Osteocyte (in vitro differentiated cells): ENCODE results near the gene ELOVL5. TPM values are rescaled to one million over a fixed set of nuclear protein-coding genes. Genes with fewer than 3 reads are reported as not detected.
"Not testable (repeated sequence)": the region's sequence is repeated elsewhere in the genome, so short reads cannot be mapped to it uniquely, and the experiment has no call there.

Source experiments
- DNase-seq: peaks from one replicate; pipeline ENCODE4 v3.0.0; 2021; ENCODE audit warnings: mixed read lengths; ENCODE audit not compliant: unreplicated experiment; ENCODE audit errors: extremely low spot score
- H3K27ac Mint-ChIP-seq: one replicate; pipeline ENCODE4 v1.8.0; 2021; ENCODE audit warnings: mild to moderate bottlenecking, mixed read lengths; ENCODE audit not compliant: unreplicated experiment
- H3K27me3 Mint-ChIP-seq: one replicate; pipeline ENCODE4 v1.8.0; 2021; ENCODE audit warnings: mixed read lengths; ENCODE audit not compliant: unreplicated experiment
- H3K36me3 Mint-ChIP-seq: one replicate; pipeline ENCODE4 v1.8.0; 2021; ENCODE audit warnings: mixed read lengths; ENCODE audit not compliant: unreplicated experiment
- H3K4me1 Mint-ChIP-seq: one replicate; pipeline ENCODE4 v1.8.0; 2021; ENCODE audit warnings: mixed read lengths; ENCODE audit not compliant: unreplicated experiment
- H3K4me3 Mint-ChIP-seq: one replicate; pipeline ENCODE4 v1.8.0; 2021; ENCODE audit warnings: mild to moderate bottlenecking, moderate library complexity, mixed read lengths; ENCODE audit not compliant: unreplicated experiment
- H3K9me3 Mint-ChIP-seq: one replicate; pipeline ENCODE4 v1.8.0; 2021; ENCODE audit warnings: mixed read lengths; ENCODE audit not compliant: unreplicated experiment
- total RNA-seq: library from RNA; stranded (reverse); gene quantifications from 2 replicates; pipeline ENCODE4 v1.2.1, GENCODE V29; 2021
- TF ChIP-seq, protein P1 (sequence below): fragments of 200-600 bp; sonication (generic); IDR thresholded peaks from 2 replicates; pipeline ENCODE4 v1.5.0; 2021; ENCODE audit warnings: antibody characterized with exemption, mild to moderate bottlenecking, moderate library complexity

The ELOVL5 gene
- total RNA-seq, 1 donor from 2014 or later: 89.4 TPM

GRCh38 chr6:53390010-53390409, 41.3 kb upstream of the ELOVL5 start:
- Mint-ChIP-seq H3K4me1 (no peaks in the 10 kb centered on the region), H3K27me3 (peaks cover 35% of the 10 kb centered on the region), H3K4me3 (no peak overlapping the region), H3K36me3 (no peaks in the 10 kb centered on the region), H3K9me3 (no peaks in the 10 kb centered on the region), H3K27ac (no peak overlapping the region)
- DNase-seq: no peak
- TF ChIP-seq, protein P1, sequence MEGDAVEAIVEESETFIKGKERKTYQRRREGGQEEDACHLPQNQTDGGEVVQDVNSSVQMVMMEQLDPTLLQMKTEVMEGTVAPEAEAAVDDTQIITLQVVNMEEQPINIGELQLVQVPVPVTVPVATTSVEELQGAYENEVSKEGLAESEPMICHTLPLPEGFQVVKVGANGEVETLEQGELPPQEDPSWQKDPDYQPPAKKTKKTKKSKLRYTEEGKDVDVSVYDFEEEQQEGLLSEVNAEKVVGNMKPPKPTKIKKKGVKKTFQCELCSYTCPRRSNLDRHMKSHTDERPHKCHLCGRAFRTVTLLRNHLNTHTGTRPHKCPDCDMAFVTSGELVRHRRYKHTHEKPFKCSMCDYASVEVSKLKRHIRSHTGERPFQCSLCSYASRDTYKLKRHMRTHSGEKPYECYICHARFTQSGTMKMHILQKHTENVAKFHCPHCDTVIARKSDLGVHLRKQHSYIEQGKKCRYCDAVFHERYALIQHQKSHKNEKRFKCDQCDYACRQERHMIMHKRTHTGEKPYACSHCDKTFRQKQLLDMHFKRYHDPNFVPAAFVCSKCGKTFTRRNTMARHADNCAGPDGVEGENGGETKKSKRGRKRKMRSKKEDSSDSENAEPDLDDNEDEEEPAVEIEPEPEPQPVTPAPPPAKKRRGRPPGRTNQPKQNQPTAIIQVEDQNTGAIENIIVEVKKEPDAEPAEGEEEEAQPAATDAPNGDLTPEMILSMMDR: no peak

DNA sequence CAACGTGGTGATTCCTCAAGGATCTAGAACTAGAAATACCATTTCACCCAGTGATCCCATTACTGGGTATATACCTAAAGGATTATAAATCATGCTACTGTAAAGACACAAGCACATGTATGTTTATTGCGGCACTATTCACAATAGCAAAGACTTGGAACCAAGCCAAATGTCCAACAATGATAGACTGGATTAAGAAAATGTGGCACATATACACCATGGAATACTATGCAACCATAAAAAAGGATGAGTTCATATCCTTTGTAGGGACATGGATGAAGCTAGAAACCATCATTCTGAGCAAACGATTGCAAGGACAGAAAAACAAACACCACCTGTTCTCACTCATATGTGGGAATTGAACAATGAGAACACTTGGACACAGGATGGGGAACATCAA, 39.9 kb upstream of the ELOVL5 start:
- not testable (repeated sequence) for H3K9me3 Mint-ChIP-seq, H3K4me1 Mint-ChIP-seq, H3K4me3 Mint-ChIP-seq, H3K27ac Mint-ChIP-seq, H3K36me3 Mint-ChIP-seq, DNase-seq
- peaks cover 45% of the 10 kb centered on the region for H3K27me3 Mint-ChIP-seq

GRCh38 chr6:53382421-53382820, 33.7 kb upstream of the ELOVL5 start:
- H3K9me3 Mint-ChIP-seq: peaks cover 4% of the 10 kb centered on the region
- H3K4me3 Mint-ChIP-seq: no peak overlapping the region
- no peaks in the 10 kb centered on the region for H3K4me1 Mint-ChIP-seq
- peaks cover 48% of the 10 kb centered on the region for H3K27me3 Mint-ChIP-seq
- H3K27ac Mint-ChIP-seq: no peak overlapping the region
- no peaks in the 10 kb centered on the region for H3K36me3 Mint-ChIP-seq
- TF ChIP-seq, protein P1: no peak
- no peak for DNase-seq

DNA sequence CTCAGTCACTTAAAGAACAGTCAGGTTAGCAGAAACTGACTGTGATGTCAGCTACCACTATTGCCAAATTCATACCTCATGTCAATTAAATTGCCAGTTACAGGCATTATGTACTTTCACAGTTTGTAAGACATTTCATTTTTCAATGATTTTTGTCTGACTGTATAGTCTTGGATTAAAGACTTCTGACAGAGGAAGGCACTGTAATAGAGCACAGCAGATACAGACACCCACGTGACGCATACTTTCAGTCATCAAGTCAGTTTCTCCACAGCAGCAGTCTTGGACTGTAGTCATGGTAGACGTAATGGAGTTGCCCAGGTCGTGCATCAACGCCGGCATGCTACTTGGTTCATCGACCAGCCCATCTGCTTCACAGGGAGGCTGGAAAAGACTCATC, 29.5 kb upstream of the ELOVL5 start:
- no peak for DNase-seq
- Mint-ChIP-seq H3K36me3 (no peaks in the 10 kb centered on the region), H3K4me1 (peaks cover 1% of the 10 kb centered on the region), H3K4me3 (no peak overlapping the region), H3K9me3 (peaks cover 4% of the 10 kb centered on the region), H3K27me3 (peaks cover 46% of the 10 kb centered on the region), H3K27ac (no peak overlapping the region)
- TF ChIP-seq, protein P1: no peak

DNA sequence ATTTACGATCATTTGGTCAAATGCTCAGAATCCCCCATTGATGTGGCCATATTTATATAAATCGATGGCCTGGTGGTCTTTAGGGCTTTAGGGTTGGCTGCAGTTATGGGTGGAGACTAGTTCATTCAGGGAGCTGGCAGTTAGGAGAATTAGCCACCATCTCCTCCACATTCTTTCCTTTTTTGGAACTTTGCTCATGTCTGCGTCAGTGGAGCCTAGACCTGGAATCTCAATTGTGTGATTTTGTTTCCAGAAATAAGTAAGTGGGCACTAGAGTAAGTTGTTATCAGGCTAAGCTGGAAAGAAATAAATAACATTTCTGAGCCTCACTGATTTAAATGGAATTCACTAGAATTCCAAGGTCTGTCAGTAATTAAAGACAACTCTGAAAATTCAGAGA, 29.0 kb upstream of the ELOVL5 start:
- H3K9me3 Mint-ChIP-seq: peaks cover 4% of the 10 kb centered on the region
- TF ChIP-seq, protein P1: no peak
- no peaks in the 10 kb centered on the region for H3K36me3 Mint-ChIP-seq
- peaks cover 47% of the 10 kb centered on the region for H3K27me3 Mint-ChIP-seq
- no peak for DNase-seq
- no peak overlapping the region for H3K27ac Mint-ChIP-seq
- H3K4me3 Mint-ChIP-seq: no peak overlapping the region
- peaks cover 1% of the 10 kb centered on the region for H3K4me1 Mint-ChIP-seq

GRCh38 chr6:53377289-53377688, 28.5 kb upstream of the ELOVL5 start:
- no peaks in the 10 kb centered on the region for H3K36me3 Mint-ChIP-seq

More at GRCh38 chr6:53377289-53377688, 28.5 kb upstream of the ELOVL5 start:
- DNase-seq: no peak
- peaks cover 50% of the 10 kb centered on the region for H3K27me3 Mint-ChIP-seq
- peaks cover 1% of the 10 kb centered on the region for H3K4me1 Mint-ChIP-seq
- H3K27ac Mint-ChIP-seq: no peak overlapping the region
- no peak overlapping the region for H3K4me3 Mint-ChIP-seq
- H3K9me3 Mint-ChIP-seq: no peaks in the 10 kb centered on the region
- TF ChIP-seq, protein P1: no peak
